Stimulated activated CD4-positive, alpha-beta T cell treated with anti-CD3 and anti-CD28 coated beads, Interleukin-12 subunit alpha, Interleukin-12 subunit beta, amount 100 ng/mL, for 24 hours (primary cell): Measurements from ENCODE around the gene C2CD4C.
"Not testable (repeated sequence)": the region's sequence is repeated elsewhere in the genome, so short reads cannot be mapped to it uniquely, and the experiment has no call there.

Experiments
- DNase-seq, 2 experiments: peaks; one replicate each; pipeline ENCODE4 v3.0.0-alpha.2; 2020; ENCODE audit warnings: low read depth in 2 of 2

Gene C2CD4C

GRCh38 chr19:439167-439900 lies 30.4 kb upstream of the C2CD4C start:
- DNase-seq = no peak

- DNase-seq = no peak
Measured at GRCh38 chr19:438416-438958, 29.5 kb upstream of the C2CD4C start.

- DNase-seq = no peak
Measured at GRCh38 chr19:437041-437440, 28.1 kb upstream of the C2CD4C start.

- no peak for DNase-seq
Measured at GRCh38 chr19:436413-436950, 27.5 kb upstream of the C2CD4C start.

- DNase-seq = no peak
Measured at GRCh38 chr19:435707-436412, 26.9 kb upstream of the C2CD4C start.

GRCh38 chr19:435056-435706 lies 26.2 kb upstream of the C2CD4C start:
- no peak for DNase-seq

GRCh38 chr19:434152-434960 lies 25.4 kb upstream of the C2CD4C start:
- no peak for DNase-seq

- no peak for DNase-seq
Measured at GRCh38 chr19:430701-431100, 21.8 kb upstream of the C2CD4C start.

GRCh38 chr19:428149-428548 lies 19.2 kb upstream of the C2CD4C start:
- DNase-seq = no peak

GRCh38 chr19:427675-428074 lies 18.7 kb upstream of the C2CD4C start:
- not testable (repeated sequence) for DNase-seq

- DNase-seq = no peak
Measured at GRCh38 chr19:426725-427445, 17.9 kb upstream of the C2CD4C start.

- DNase-seq = no peak
Measured at GRCh38 chr19:425056-425455, 16.1 kb upstream of the C2CD4C start.

GRCh38 chr19:424546-424945 lies 15.6 kb upstream of the C2CD4C start:
- no peak for DNase-seq

GRCh38 chr19:423691-424466 lies 14.9 kb upstream of the C2CD4C start:
- no peak for DNase-seq

- not testable (repeated sequence) for DNase-seq
Measured at GRCh38 chr19:422917-423226, 13.9 kb upstream of the C2CD4C start.

- DNase-seq = no peak
Measured at GRCh38 chr19:422213-422916, 13.4 kb upstream of the C2CD4C start.

GRCh38 chr19:419721-420515 lies 11.0 kb upstream of the C2CD4C start:
- DNase-seq = no peak

GRCh38 chr19:418761-419671 lies 10.1 kb upstream of the C2CD4C start:
- DNase-seq = no peak
